Testis (tissue), 3 donors: ENCODE results near the gene RALB. TPM values are rescaled to one million over a fixed set of nuclear protein-coding genes. Genes with fewer than 3 reads are reported as not detected.
A peak's percentile ranks its signal among the peaks of the same experiment; 100 is the strongest.
"Not testable (repeated sequence)": the region's sequence is repeated elsewhere in the genome, so short reads cannot be mapped to it uniquely, and the experiment has no call there.

Experiments used
- DNase-seq: peaks from one replicate; pipeline ENCODE4 v3.0.0-alpha.2; 2019
- H3K27ac ChIP-seq, 2 donors: fragments of 200-600 bp; sonication (generic); one replicate each; pipeline ENCODE4 v1.5.1; 2019
- H3K27me3 ChIP-seq: fragments of 200-600 bp; sonication (generic); one replicate; pipeline ENCODE4 v1.5.1; 2019
- H3K36me3 ChIP-seq: fragments of 200-600 bp; sonication (generic); one replicate; pipeline ENCODE4 v1.5.1; 2017; ENCODE audit warnings: low read depth; ENCODE audit errors: missing control alignments
- H3K4me1 ChIP-seq: fragments of 200-600 bp; sonication (generic); one replicate; pipeline ENCODE4 v1.5.1; 2019
- H3K4me3 ChIP-seq, 2 donors: fragments of 200-600 bp; sonication (generic); one replicate each; pipeline ENCODE4 v1.5.1; 2017 to 2019
- H3K9me3 ChIP-seq: fragments of 200-600 bp; sonication (generic); one replicate; pipeline ENCODE4 v1.5.1; 2017
- POLR2A ChIP-seq: fragments of 450-650 bp; IDR thresholded peaks from one replicate; pipeline ENCODE4 v1.6.1; 2017; ENCODE audit warnings: antibody characterized with exemption, mild to moderate bottlenecking, moderate library complexity
- WGBS, 2 donors: methylation state at CpG; one replicate each; pipeline ENCODE4 v1.1.5; 2018; 5-methylcytosine and 5-hydroxymethylcytosine counted together
- intact Hi-C: fragments of 100-400 bp; cut with DNase I; formaldehyde crosslinking; loops from one replicate; pipeline ENCODE4 v1.15.1; 2023; ENCODE audit warnings: low total_unique reads
- polyA plus RNA-seq: library from polyadenylated mRNA; stranded (reverse); fragments of 350-450 nt; fragmentation: Illumina TruSeq; extraction: RNeasy Lipid Tissue Mini Kit (QIAGEN cat#74804); gene quantifications from one replicate; pipeline ENCODE4 v1.2.3, GENCODE V29; 2014; ENCODE audit warnings: low read depth, low replicate concordance; ENCODE audit not compliant: insufficient read depth
- total RNA-seq, 2 donors: library from RNA; depleted of rRNA; stranded (reverse); fragments of >200 nt; gene quantifications; one replicate each; pipeline ENCODE4 v1.2.3, GENCODE V29; 2016
- TF ChIP-seq, protein P1 (sequence below), 3 experiments: fragments of 450-650 bp in 2 of 3; fragments of 200-600 bp in 1 of 3; sonication (generic) in 1 of 3; IDR thresholded peaks; one replicate each; pipeline ENCODE4 v1.5.1; 2016 to 2019; ENCODE audit warnings: antibody characterized with exemption in 3 of 3, mild to moderate bottlenecking in 2 of 3, moderate library complexity in 1 of 3

Gene RALB
- total and polyA plus RNA-seq, 3 donors from 2014 or later = 69.9 to 91.6 (median 88.7) TPM

DNA sequence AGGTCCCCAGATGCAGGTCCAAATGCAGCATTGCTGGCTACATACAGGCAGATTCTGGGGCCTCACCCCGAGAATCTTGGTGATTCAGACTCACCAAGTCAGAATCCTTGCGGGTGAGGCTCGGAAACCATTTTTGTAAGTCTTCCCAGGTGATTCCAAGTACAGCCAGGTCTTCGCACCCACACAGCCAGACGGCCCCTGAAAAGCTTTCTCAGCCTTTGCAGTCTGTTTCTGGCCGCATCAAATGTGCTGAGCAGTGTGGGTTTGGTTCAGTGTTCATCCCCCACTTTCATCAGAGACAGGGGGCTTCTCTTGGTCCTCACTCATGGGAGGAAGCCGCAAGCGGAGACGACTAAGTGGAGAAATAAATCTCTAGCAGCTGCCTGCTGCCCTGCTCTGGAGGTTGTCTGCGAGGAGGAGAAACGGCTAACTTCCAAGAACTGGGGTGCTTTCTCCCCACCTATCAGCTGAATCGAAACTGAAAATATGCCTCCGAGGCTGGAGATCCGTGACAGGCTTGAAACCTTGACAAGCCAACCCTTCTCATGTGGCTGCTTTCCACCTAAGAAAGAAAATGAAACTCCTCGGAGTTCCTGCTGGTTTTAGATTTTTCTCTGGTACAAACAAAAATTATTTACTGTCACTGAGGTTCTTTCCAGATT is 20.5 kb upstream of the RALB start:
- Histone ChIP-seq H3K36me3 (no peaks in the 10 kb centered on the region), H3K4me1 (peaks cover 16% of the 10 kb centered on the region), H3K9me3 (no peaks in the 10 kb centered on the region), H3K27me3 (no peaks in the 10 kb centered on the region), H3K27ac (peak overlapping the region; percentile 56 to 71), H3K4me3 (peak overlapping the region; percentile 36 to 45)
- WGBS, 2 donors = 30 to 56% methylated on average over 15 of the region's 15 CpGs
- TF ChIP-seq, protein P1, sequence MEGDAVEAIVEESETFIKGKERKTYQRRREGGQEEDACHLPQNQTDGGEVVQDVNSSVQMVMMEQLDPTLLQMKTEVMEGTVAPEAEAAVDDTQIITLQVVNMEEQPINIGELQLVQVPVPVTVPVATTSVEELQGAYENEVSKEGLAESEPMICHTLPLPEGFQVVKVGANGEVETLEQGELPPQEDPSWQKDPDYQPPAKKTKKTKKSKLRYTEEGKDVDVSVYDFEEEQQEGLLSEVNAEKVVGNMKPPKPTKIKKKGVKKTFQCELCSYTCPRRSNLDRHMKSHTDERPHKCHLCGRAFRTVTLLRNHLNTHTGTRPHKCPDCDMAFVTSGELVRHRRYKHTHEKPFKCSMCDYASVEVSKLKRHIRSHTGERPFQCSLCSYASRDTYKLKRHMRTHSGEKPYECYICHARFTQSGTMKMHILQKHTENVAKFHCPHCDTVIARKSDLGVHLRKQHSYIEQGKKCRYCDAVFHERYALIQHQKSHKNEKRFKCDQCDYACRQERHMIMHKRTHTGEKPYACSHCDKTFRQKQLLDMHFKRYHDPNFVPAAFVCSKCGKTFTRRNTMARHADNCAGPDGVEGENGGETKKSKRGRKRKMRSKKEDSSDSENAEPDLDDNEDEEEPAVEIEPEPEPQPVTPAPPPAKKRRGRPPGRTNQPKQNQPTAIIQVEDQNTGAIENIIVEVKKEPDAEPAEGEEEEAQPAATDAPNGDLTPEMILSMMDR (IDR thresholded peaks at IDR 0.05) = no peak
- no peak for TF ChIP-seq POLR2A
- no peak for DNase-seq
- intact Hi-C loops = no loop called here

GRCh38 chr2:120233292-120233691 is 19.4 kb upstream of the RALB start:
- H3K4me3 ChIP-seq = no peak overlapping the region
- intact Hi-C loops = no loop called here
- 87 to 91% methylated on average over 5 of the region's 5 CpGs for WGBS, 2 donors
- H3K27me3 ChIP-seq = no peaks in the 10 kb centered on the region
- no peak for DNase-seq
- H3K4me1 ChIP-seq = peaks cover 8% of the 10 kb centered on the region
- TF ChIP-seq, protein P1 (IDR thresholded peaks at IDR 0.05) = no peak
- H3K27ac ChIP-seq = no peak overlapping the region
- no peaks in the 10 kb centered on the region for H3K36me3 ChIP-seq
- H3K9me3 ChIP-seq = no peaks in the 10 kb centered on the region

DNA sequence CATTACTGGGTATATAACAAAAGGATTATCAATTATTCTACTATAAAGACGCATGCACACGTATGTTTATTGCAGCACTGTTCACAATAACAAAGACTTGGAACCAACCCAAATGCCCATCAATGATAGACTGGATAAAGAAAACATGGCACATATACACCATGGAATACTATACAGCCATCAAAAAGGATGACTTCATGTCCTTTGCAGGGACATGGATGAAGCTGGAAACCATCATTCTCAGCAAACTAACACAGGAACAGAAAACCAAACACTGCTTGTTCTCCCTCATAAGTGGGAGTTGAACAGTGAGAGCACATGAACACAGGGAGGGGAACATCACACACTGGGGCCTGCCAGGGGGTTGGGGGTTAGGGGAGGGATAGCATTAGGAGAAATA is 17.5 kb upstream of the RALB start:
- H3K27me3 ChIP-seq, H3K36me3 ChIP-seq, H3K9me3 ChIP-seq, intact Hi-C loops, H3K4me3 ChIP-seq, H3K27ac ChIP-seq, DNase-seq: not testable (repeated sequence)
- H3K4me1 ChIP-seq = peaks cover 11% of the 10 kb centered on the region
- 96 to 100% methylated on average over 2 of the region's 2 CpGs for WGBS, 2 donors

- TF ChIP-seq, protein P1 (IDR thresholded peaks at IDR 0.05) = no peak
- TF ChIP-seq POLR2A = no peak
- Histone ChIP-seq H3K27ac (no peak overlapping the region), H3K9me3 (no peaks in the 10 kb centered on the region), H3K27me3 (no peaks in the 10 kb centered on the region), H3K4me3 (no peak overlapping the region), H3K4me1 (peaks cover 11% of the 10 kb centered on the region), H3K36me3 (no peaks in the 10 kb centered on the region)
- intact Hi-C loops = no loop called here
- DNase-seq = no peak
- 87 to 97% methylated on average over 6 of the region's 6 CpGs for WGBS, 2 donors
Observed at GRCh38 chr2:120235681-120236080, 17.0 kb upstream of the RALB start.

- intact Hi-C loops = no loop called here
- no peak for DNase-seq
- H3K4me1 ChIP-seq = peaks cover 11% of the 10 kb centered on the region
- H3K36me3 ChIP-seq = no peaks in the 10 kb centered on the region
- no peak overlapping the region for H3K4me3 ChIP-seq
- H3K27ac ChIP-seq = no peak overlapping the region
- H3K9me3 ChIP-seq = no peaks in the 10 kb centered on the region
- H3K27me3 ChIP-seq = no peaks in the 10 kb centered on the region
- TF ChIP-seq, protein P1 (IDR thresholded peaks at IDR 0.05) = no peak
- no peak for TF ChIP-seq POLR2A
- WGBS, 2 donors = 76 to 83% methylated on average over 3 to 10 of the region's 10 CpGs
Observed at GRCh38 chr2:120236316-120236715, 16.3 kb upstream of the RALB start.
